ENCODE data around the gene SLC49A4.

The SLC49A4 gene

GRCh38 chr3:122926322-122926721 is 131.5 kb downstream of the SLC49A4 start:
- Histone ChIP-seq H3K4me2 (ENCODE audit: low read length) (no peak overlapping the region), H3K4me3 (ENCODE audit: low read length) (no peak overlapping the region), H3K9ac (ENCODE audit: low read depth, low read length) (no peak overlapping the region), H3K27me3 (ENCODE audit: control insufficient read depth, insufficient read depth, low read length) (peaks cover 83% of the 10 kb centered on the region), H3K9me3 (replicated peaks; ENCODE audit: low read length) (no peaks in the 10 kb centered on the region), H3K36me3 (ENCODE audit: insufficient read depth, low read length) (no peaks in the 10 kb centered on the region), H3K4me1 (ENCODE audit: control insufficient read depth, insufficient read depth, low read length) (no peaks in the 10 kb centered on the region)

DNA sequence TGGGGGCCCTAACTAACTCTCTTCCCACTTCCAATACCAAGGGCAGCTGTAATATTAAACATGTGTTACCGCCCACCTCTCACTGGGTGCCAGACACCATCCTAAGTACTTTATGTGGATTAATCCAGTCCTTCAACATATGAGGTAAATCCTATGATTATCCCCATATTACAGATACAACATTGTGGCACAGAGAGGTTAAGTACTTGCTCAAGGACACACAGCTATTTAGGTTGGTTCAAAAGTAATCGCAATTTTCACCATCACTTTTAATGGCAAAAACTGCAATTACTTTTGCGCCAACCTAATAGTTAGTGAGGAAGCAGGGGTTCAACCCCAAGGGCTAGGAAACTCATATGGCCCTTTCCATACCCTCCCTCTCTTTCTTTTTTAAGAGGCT is 131.9 kb downstream of the SLC49A4 start:
- Histone ChIP-seq H3K4me2 (ENCODE audit: low read length) (no peak overlapping the region), H3K36me3 (ENCODE audit: insufficient read depth, low read length) (no peaks in the 10 kb centered on the region), H3K4me3 (ENCODE audit: low read length) (no peak overlapping the region), H3K9me3 (replicated peaks; ENCODE audit: low read length) (no peaks in the 10 kb centered on the region), H3K4me1 (ENCODE audit: control insufficient read depth, insufficient read depth, low read length) (no peaks in the 10 kb centered on the region), H3K27me3 (ENCODE audit: control insufficient read depth, insufficient read depth, low read length) (peaks cover 83% of the 10 kb centered on the region), H3K9ac (ENCODE audit: low read depth, low read length) (no peak overlapping the region)

GRCh38 chr3:122927726-122928125 is 132.9 kb downstream of the SLC49A4 start:
- Histone ChIP-seq H3K9ac (ENCODE audit: low read depth, low read length) (no peak overlapping the region), H3K27me3 (ENCODE audit: control insufficient read depth, insufficient read depth, low read length) (peaks cover 76% of the 10 kb centered on the region), H3K4me3 (ENCODE audit: low read length) (no peak overlapping the region), H3K36me3 (ENCODE audit: insufficient read depth, low read length) (no peaks in the 10 kb centered on the region), H3K9me3 (replicated peaks; ENCODE audit: low read length) (no peaks in the 10 kb centered on the region), H3K4me1 (ENCODE audit: control insufficient read depth, insufficient read depth, low read length) (no peaks in the 10 kb centered on the region), H3K4me2 (ENCODE audit: low read length) (no peak overlapping the region)

GRCh38 chr3:122928396-122929187 is 133.7 kb downstream of the SLC49A4 start:
- no peaks in the 10 kb centered on the region for H3K9me3 ChIP-seq (replicated peaks; ENCODE audit: low read length)
- H3K9ac ChIP-seq (ENCODE audit: low read depth, low read length), result no peak overlapping the region
- no peaks in the 10 kb centered on the region for H3K4me1 ChIP-seq (ENCODE audit: control insufficient read depth, insufficient read depth, low read length)
- H3K27me3 ChIP-seq (ENCODE audit: control insufficient read depth, insufficient read depth, low read length), result peaks cover 72% of the 10 kb centered on the region
- H3K36me3 ChIP-seq (ENCODE audit: insufficient read depth, low read length), result no peaks in the 10 kb centered on the region
- H3K4me2 ChIP-seq (ENCODE audit: low read length), result no peak overlapping the region
- H3K4me3 ChIP-seq (ENCODE audit: low read length), result no peak overlapping the region

- H3K9ac ChIP-seq (ENCODE audit: low read depth, low read length), result no peak overlapping the region
- H3K36me3 ChIP-seq (ENCODE audit: insufficient read depth, low read length), result no peaks in the 10 kb centered on the region
- no peaks in the 10 kb centered on the region for H3K9me3 ChIP-seq (replicated peaks; ENCODE audit: low read length)
- no peaks in the 10 kb centered on the region for H3K4me1 ChIP-seq (ENCODE audit: control insufficient read depth, insufficient read depth, low read length)
- H3K27me3 ChIP-seq (ENCODE audit: control insufficient read depth, insufficient read depth, low read length), result peaks cover 64% of the 10 kb centered on the region
- no peak overlapping the region for H3K4me2 ChIP-seq (ENCODE audit: low read length)
- H3K4me3 ChIP-seq (ENCODE audit: low read length), result no peak overlapping the region
These were observed 134.6 kb downstream of the SLC49A4 start for GRCh38 chr3:122929188-122930062.

- no peak overlapping the region for H3K4me3 ChIP-seq (ENCODE audit: low read length)
- H3K4me1 ChIP-seq (ENCODE audit: control insufficient read depth, insufficient read depth, low read length), result no peaks in the 10 kb centered on the region
- no peak overlapping the region for H3K4me2 ChIP-seq (ENCODE audit: low read length)
- H3K27me3 ChIP-seq (ENCODE audit: control insufficient read depth, insufficient read depth, low read length), result peaks cover 57% of the 10 kb centered on the region
- H3K36me3 ChIP-seq (ENCODE audit: insufficient read depth, low read length), result no peaks in the 10 kb centered on the region
- H3K9ac ChIP-seq (ENCODE audit: low read depth, low read length), result no peak overlapping the region
- H3K9me3 ChIP-seq (replicated peaks; ENCODE audit: low read length), result no peaks in the 10 kb centered on the region
These were observed 135.5 kb downstream of the SLC49A4 start for GRCh38 chr3:122930063-122930997.
